IMR-90 (cell line): ENCODE measurements around the gene GPR35. TPM values are rescaled to one million over a fixed set of nuclear protein-coding genes. Genes with fewer than 3 reads are reported as not detected.

ENCODE experiments used
- CEBPB ChIP-seq: IDR thresholded peaks from 2 replicates; pipeline ENCODE4 v1.6.1; 2012; ENCODE audit warnings: low read depth, low read length, improper control_type of control experiment
- CHD1 ChIP-seq: IDR thresholded peaks from 2 replicates; pipeline ENCODE4 v1.6.1; 2012; ENCODE audit warnings: low read depth, low read length, improper control_type of control experiment
- MAFK ChIP-seq: IDR thresholded peaks from 2 replicates; pipeline ENCODE4 v1.6.1; 2012; ENCODE audit warnings: low read depth, low read length, improper control_type of control experiment
- MAZ ChIP-seq: IDR thresholded peaks from 2 replicates; pipeline ENCODE4 v1.6.1; 2012; ENCODE audit warnings: low read depth, mild to moderate bottlenecking, low read length, improper control_type of control experiment, moderate library complexity, borderline replicate concordance
- MXI1 ChIP-seq: IDR thresholded peaks from 2 replicates; pipeline ENCODE4 v1.6.1; 2012; ENCODE audit warnings: low read depth, mild to moderate bottlenecking, low read length, moderate library complexity, borderline replicate concordance
- NFE2L2 ChIP-seq: fragments of 150-350 bp; IDR thresholded peaks from 2 replicates; pipeline ENCODE4 v1.6.1; 2016; ENCODE audit warnings: low read depth, mild to moderate bottlenecking, low read length
- RCOR1 ChIP-seq: IDR thresholded peaks from 2 replicates; pipeline ENCODE4 v1.6.1; 2012; ENCODE audit warnings: mild to moderate bottlenecking, low read length, improper control_type of control experiment; ENCODE audit not compliant: insufficient replicate concordance
- polyA plus RNA-seq, 3 experiments: library from polyadenylated mRNA; depleted of rRNA; stranded (reverse); fragments of >200 nt; gene quantifications; 2 replicates each; pipeline ENCODE4 v1.2.3, GENCODE V29; 2012; ENCODE audit warnings: low replicate concordance in 1 of 3
- total RNA-seq: library from RNA; depleted of rRNA; stranded (reverse); fragments of >200 nt; gene quantifications from 2 replicates; pipeline ENCODE4 v1.2.3, GENCODE V29; 2012
- TF ChIP-seq, protein P1 (sequence below): conservative IDR thresholded peaks from 2 replicates; pipeline ENCODE4 v1.5.1; 2012; ENCODE audit warnings: mild to moderate bottlenecking, low read depth, low read length, improper control_type of control experiment

The GPR35 gene
- total and polyA plus RNA-seq, 2 of the 4 experiments (the other 2 are of a cell fraction): 0.31 TPM; not detected in 1

DNA sequence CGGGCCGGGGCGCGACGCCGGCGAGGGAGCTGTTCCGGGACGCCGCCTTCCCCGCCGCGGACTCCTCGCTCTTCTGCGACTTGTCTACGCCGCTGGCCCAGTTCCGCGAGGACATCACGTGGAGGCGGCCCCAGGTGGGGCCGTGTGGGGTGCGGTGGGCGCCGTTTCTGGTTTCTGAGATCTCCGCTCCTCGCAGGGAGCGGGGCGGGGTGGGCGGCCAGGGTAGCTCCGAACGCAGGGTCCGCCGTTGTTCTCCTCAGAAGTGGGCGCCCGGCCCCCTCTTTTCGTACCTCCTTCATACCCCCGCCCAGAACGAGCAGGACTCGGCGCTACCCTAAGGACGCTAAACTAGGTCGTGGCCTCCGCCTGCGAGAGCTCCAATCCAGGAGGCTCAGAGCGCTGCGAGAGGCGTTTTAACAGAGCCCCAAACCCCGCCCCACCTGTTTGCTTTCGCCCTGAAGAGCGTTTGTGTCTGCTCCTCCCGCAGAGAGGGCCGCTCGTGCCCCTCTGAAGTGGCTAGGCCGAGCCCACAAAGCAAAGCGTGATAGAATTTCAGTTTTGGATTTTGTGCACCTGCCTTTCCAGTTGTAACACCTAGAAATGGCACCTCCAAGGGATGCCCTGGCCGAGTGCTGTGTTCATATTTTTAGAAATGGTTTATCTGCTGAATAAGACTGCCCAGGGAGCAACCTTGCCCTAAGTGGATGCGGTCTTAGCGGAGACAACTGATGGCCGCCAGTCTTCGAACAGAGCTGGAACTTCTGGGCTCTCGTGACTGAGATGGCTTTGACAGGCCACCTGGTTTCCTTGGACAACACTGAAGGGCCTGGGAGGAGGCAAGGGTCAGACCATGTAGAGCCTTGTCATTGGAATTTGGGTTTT lies 38.1 kb upstream of the GPR35 start (continued):
- TF ChIP-seq, protein P1, sequence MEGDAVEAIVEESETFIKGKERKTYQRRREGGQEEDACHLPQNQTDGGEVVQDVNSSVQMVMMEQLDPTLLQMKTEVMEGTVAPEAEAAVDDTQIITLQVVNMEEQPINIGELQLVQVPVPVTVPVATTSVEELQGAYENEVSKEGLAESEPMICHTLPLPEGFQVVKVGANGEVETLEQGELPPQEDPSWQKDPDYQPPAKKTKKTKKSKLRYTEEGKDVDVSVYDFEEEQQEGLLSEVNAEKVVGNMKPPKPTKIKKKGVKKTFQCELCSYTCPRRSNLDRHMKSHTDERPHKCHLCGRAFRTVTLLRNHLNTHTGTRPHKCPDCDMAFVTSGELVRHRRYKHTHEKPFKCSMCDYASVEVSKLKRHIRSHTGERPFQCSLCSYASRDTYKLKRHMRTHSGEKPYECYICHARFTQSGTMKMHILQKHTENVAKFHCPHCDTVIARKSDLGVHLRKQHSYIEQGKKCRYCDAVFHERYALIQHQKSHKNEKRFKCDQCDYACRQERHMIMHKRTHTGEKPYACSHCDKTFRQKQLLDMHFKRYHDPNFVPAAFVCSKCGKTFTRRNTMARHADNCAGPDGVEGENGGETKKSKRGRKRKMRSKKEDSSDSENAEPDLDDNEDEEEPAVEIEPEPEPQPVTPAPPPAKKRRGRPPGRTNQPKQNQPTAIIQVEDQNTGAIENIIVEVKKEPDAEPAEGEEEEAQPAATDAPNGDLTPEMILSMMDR: no peak
- no peak for TF ChIP-seq NFE2L2
- TF ChIP-seq MAFK: no peak
- TF ChIP-seq CEBPB: no peak
- no peak for TF ChIP-seq CHD1
- TF ChIP-seq MAZ: no peak
- no peak for TF ChIP-seq RCOR1
- no peak for TF ChIP-seq MXI1
